RWPE2 (cell line): ENCODE results near the gene RAB7A.

Experiments
- ATAC-seq: fragments of 200-7000 bp; cut with Tn5 transposase; 3 replicates; pipeline ENCODE4 v1.9.1; 2021; ENCODE audit warnings: low read depth
- DNase-seq: peaks from one replicate; pipeline ENCODE4 v3.0.0-alpha.2; 2020; ENCODE audit warnings: low spot score
- H3K27ac ChIP-seq: fragments of 450-650 bp; 2 replicates; pipeline ENCODE4 v1.5.1; 2017; ENCODE audit warnings: mild to moderate bottlenecking; ENCODE audit not compliant: poor library complexity, severe bottlenecking
- H3K27me3 ChIP-seq: fragments of 250-450 bp; sonication (Bioruptor Pico); 2 replicates; pipeline ENCODE4 v1.5.1; 2021; ENCODE audit warnings: mild to moderate bottlenecking, moderate library complexity; ENCODE audit not compliant: insufficient read depth, poor library complexity, severe bottlenecking
- H3K36me3 ChIP-seq: fragments of 250-450 bp; sonication (Bioruptor Pico); 2 replicates; pipeline ENCODE4 v1.5.1; 2020; ENCODE audit warnings: low read depth, mild to moderate bottlenecking, moderate library complexity
- H3K4me1 ChIP-seq: fragments of 250-450 bp; sonication (Bioruptor Pico); 2 replicates; pipeline ENCODE4 v1.5.1; 2021; ENCODE audit warnings: mild to moderate bottlenecking, moderate library complexity; ENCODE audit not compliant: insufficient read depth, poor library complexity, severe bottlenecking
- H3K4me3 ChIP-seq: fragments of 250-450 bp; sonication (Bioruptor Pico); 2 replicates; pipeline ENCODE4 v1.5.1; 2021; ENCODE audit warnings: mild to moderate bottlenecking, moderate library complexity; ENCODE audit not compliant: severe bottlenecking
- H3K9me3 ChIP-seq: fragments of 250-450 bp; sonication (Bioruptor Pico); 2 replicates; pipeline ENCODE4 v1.5.1; 2021; ENCODE audit warnings: mild to moderate bottlenecking, moderate library complexity; ENCODE audit not compliant: severe bottlenecking
- TF ChIP-seq, protein P1 (sequence below): fragments of 450-650 bp; IDR thresholded peaks from one replicate; pipeline ENCODE4 v1.5.1; 2017; ENCODE audit warnings: mild to moderate bottlenecking, moderate library complexity; ENCODE audit not compliant: poor library complexity, severe bottlenecking

Gene RAB7A

DNA sequence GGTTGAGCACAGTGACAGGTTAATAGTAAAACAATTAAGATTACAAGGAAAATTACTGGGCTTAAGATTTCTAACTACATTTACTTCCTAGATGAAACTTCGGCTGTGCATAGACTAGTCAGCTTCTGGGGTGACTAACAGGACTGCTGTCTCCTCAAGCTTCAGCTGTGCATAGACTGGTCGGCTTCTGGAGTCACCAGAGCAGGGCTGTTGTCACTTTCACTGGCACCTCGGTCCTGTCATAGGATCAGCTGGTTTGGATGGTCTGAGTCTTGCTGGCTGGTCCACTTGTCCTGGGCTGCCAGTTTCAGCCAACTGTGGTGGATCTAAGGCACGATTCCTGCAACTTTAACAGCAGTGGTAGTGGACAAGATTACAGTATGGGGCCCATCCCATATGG lies 129.6 kb downstream of the RAB7A start:
- no peak for ATAC-seq
- no peak for DNase-seq

DNA sequence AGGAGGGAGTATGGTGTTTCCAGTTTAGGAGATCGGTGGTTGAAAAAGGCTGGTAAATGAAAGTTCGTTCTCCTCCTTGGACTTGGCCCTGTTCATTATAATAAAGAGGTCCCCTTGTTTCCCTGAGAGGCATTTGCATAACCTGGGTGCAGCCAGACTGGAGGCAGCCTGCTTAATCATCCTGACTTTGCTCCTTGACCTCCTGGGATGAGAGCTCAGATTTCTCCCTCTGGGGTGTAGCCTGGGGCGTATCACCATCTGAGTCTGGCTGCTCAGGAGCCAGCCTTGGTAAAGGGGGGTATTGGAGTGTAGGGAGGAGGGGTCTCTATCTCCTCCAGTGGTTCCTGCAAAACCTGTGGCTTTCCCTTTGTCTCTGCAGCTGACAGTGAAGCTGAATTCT lies 132.2 kb downstream of the RAB7A start:
- TF ChIP-seq, protein P1, sequence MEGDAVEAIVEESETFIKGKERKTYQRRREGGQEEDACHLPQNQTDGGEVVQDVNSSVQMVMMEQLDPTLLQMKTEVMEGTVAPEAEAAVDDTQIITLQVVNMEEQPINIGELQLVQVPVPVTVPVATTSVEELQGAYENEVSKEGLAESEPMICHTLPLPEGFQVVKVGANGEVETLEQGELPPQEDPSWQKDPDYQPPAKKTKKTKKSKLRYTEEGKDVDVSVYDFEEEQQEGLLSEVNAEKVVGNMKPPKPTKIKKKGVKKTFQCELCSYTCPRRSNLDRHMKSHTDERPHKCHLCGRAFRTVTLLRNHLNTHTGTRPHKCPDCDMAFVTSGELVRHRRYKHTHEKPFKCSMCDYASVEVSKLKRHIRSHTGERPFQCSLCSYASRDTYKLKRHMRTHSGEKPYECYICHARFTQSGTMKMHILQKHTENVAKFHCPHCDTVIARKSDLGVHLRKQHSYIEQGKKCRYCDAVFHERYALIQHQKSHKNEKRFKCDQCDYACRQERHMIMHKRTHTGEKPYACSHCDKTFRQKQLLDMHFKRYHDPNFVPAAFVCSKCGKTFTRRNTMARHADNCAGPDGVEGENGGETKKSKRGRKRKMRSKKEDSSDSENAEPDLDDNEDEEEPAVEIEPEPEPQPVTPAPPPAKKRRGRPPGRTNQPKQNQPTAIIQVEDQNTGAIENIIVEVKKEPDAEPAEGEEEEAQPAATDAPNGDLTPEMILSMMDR = no peak

More for the DNA sequence above, 129.6 kb downstream of the RAB7A start:
- TF ChIP-seq, protein P1 = no peak
- Histone ChIP-seq H3K9me3 (peaks cover 15% of the 10 kb centered on the region), H3K27me3 (no peaks in the 10 kb centered on the region), H3K36me3 (no peaks in the 10 kb centered on the region), H3K4me1 (no peaks in the 10 kb centered on the region), H3K27ac (no peak overlapping the region), H3K4me3 (no peak overlapping the region)

DNA sequence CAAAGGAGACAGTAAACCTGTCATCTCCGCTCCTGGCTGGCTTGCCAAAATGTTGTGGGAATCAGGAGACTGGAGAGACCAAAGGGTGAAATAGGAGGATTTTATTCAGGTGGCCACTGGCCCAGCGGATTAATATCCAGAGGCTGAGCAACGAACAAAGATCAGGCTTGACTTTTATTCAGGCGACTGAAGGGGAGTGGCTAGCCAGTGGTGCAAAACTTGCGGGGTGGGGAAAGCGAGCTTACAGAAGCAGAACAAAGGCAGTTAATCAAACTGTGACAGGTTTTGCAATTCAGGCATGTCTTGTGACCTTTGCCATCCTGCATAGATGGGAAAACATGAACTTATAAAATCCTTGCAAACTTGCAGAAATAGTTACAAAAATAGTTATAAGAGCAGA lies 133.6 kb downstream of the RAB7A start:
- H3K36me3 ChIP-seq = no peaks in the 10 kb centered on the region
- TF ChIP-seq, protein P1 = no peak
- H3K27ac ChIP-seq = no peak overlapping the region
- no peaks in the 10 kb centered on the region for H3K27me3 ChIP-seq
- DNase-seq (no peak), ATAC-seq (no peak)
- peaks cover 12% of the 10 kb centered on the region for H3K9me3 ChIP-seq
- no peak overlapping the region for H3K4me3 ChIP-seq
- H3K4me1 ChIP-seq = no peaks in the 10 kb centered on the region

More for the DNA sequence above, 132.2 kb downstream of the RAB7A start:
- Histone ChIP-seq H3K9me3 (peaks cover 15% of the 10 kb centered on the region), H3K4me1 (no peaks in the 10 kb centered on the region), H3K36me3 (no peaks in the 10 kb centered on the region), H3K27ac (no peak overlapping the region), H3K4me3 (no peak overlapping the region), H3K27me3 (no peaks in the 10 kb centered on the region)
- DNase-seq (no peak), ATAC-seq (no peak)

DNA sequence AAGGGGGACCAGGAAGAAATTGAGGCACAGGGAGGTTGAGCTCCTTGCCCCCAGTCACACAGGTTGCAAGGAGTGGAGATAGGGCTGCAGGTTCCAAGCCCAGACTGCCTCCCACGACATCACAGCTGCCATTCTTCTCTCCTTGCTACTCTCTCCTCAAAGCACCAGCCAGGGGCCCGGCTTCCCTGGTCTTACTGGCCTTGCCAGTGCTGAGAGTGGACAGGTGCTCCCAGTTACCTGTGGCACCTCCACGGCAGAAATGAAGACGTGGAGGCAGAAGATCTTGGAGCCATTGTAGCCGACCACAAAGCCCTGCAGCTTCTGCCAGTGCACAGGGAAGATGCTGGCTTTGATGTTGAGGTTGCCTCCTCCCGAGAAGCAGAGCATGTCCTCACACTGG lies 135.5 kb downstream of the RAB7A start:
- H3K4me3 ChIP-seq = no peak overlapping the region
- H3K36me3 ChIP-seq = no peaks in the 10 kb centered on the region
- H3K27ac ChIP-seq = no peak overlapping the region
- H3K4me1 ChIP-seq = no peaks in the 10 kb centered on the region
- ATAC-seq (no peak), DNase-seq (no peak)
- H3K9me3 ChIP-seq = peaks cover 12% of the 10 kb centered on the region
- no peaks in the 10 kb centered on the region for H3K27me3 ChIP-seq
- TF ChIP-seq, protein P1 = no peak

DNA sequence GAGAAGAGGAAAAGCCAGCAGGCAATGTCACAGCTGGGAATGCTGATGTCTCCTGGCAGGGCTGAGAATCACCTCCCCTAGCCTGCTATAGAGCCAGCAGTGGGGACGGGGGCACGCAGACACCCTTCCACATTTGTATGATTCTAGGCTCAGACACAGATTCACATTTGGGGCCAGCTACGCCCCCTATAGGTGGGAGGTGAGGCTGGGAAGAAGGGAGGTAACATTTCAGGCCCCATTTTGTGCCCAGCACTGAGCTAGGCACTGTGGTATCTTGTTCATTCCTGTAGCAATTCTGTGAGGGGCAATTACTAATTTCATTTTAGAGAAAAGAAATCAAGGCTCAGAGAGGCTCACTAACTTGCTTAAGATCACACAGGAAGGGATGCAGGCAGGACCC lies 137.6 kb downstream of the RAB7A start:
- DNase-seq (no peak), ATAC-seq (no peak)
- peaks cover 12% of the 10 kb centered on the region for H3K9me3 ChIP-seq

More for the DNA sequence above, 137.6 kb downstream of the RAB7A start:
- TF ChIP-seq, protein P1 = no peak
- Histone ChIP-seq H3K4me3 (no peak overlapping the region), H3K27ac (no peak overlapping the region), H3K27me3 (no peaks in the 10 kb centered on the region), H3K4me1 (no peaks in the 10 kb centered on the region), H3K36me3 (no peaks in the 10 kb centered on the region)
